ENCODE results near the gene NPY4R.
"Not testable (repeated sequence)": the region's sequence is repeated elsewhere in the genome, so short reads cannot be mapped to it uniquely, and the experiment has no call there.

- TF ChIP-seq POLR2A (IDR thresholded peaks at IDR 0.05; ENCODE audit: low read depth, low read length); POLR2AphosphoS5 (IDR thresholded peaks at IDR 0.05; ENCODE audit: low read depth, low read length); TAF1 (IDR thresholded peaks at IDR 0.05; ENCODE audit: borderline replicate concordance, low read depth, low read length): not testable (repeated sequence)
Observed at GRCh38 chr10:46419570-46420379, 46.0 kb downstream of the NPY4R start.
